Colonic mucosa (tissue), 4 donors: ENCODE measurements around the gene P2RY2. TPM values are rescaled to one million over a fixed set of nuclear protein-coding genes. Genes with fewer than 3 reads are reported as not detected.
"Not testable (repeated sequence)": the region's sequence is repeated elsewhere in the genome, so short reads cannot be mapped to it uniquely, and the experiment has no call there.

Source experiments
- DNase-seq: peaks from one replicate; pipeline ENCODE4 v3.0.0-alpha.2; 2020
- H3K27ac ChIP-seq: fragments of 200-600 bp; one replicate; pipeline ENCODE4 v1.8.0; 2021
- H3K27me3 ChIP-seq: fragments of 200-600 bp; one replicate; pipeline ENCODE4 v1.8.0; 2021
- H3K36me3 ChIP-seq: fragments of 200-600 bp; one replicate; pipeline ENCODE4 v1.8.0; 2021
- H3K4me1 ChIP-seq: fragments of 200-600 bp; one replicate; pipeline ENCODE4 v1.8.0; 2021; ENCODE audit warnings: mild to moderate bottlenecking
- H3K4me3 ChIP-seq: fragments of 200-600 bp; one replicate; pipeline ENCODE4 v1.8.0; 2021
- H3K9ac ChIP-seq, 2 donors: one replicate each; pipeline ENCODE4 v1.7.0; 2013; ENCODE audit warnings: control low read depth in 2 of 2, low read depth in 2 of 2, low read length in 2 of 2
- H3K9me3 ChIP-seq: fragments of 200-600 bp; one replicate; pipeline ENCODE4 v1.8.0; 2021
- CTCF ChIP-seq: fragments of 200-600 bp; IDR thresholded peaks from one replicate; pipeline ENCODE4 v1.8.0; 2022; ENCODE audit warnings: antibody characterized with exemption, mild to moderate bottlenecking
- intact Hi-C: fragments of 100-400 bp; cut with DNase I; formaldehyde crosslinking; loops from one replicate; pipeline ENCODE4 v1.14.1; 2022
- total RNA-seq, 2 donors: library from RNA; stranded (reverse); fragmentation: NEBNext Ultra II Directional in 1 of 2; extraction: Animal tissue kit (Norgen Biotek cat#: 25700) in 1 of 2; gene quantifications; one replicate each; pipeline ENCODE4 v1.2.1, GENCODE V29; 2021
- donor health status: healthy.
- donor health status: DM: no; HTN: no; CAD: no.
- donor health status: DM: no; HTN: no; CAD: no.

The P2RY2 gene
- total RNA-seq, 2 donors from 2014 or later = 17.6 to 27.4 TPM

- no peak for DNase-seq
- peaks cover 7% of the 10 kb centered on the region for H3K27me3 ChIP-seq
Observed at GRCh38 chr11:73268671-73269271, 50.7 kb downstream of the P2RY2 start.

DNA sequence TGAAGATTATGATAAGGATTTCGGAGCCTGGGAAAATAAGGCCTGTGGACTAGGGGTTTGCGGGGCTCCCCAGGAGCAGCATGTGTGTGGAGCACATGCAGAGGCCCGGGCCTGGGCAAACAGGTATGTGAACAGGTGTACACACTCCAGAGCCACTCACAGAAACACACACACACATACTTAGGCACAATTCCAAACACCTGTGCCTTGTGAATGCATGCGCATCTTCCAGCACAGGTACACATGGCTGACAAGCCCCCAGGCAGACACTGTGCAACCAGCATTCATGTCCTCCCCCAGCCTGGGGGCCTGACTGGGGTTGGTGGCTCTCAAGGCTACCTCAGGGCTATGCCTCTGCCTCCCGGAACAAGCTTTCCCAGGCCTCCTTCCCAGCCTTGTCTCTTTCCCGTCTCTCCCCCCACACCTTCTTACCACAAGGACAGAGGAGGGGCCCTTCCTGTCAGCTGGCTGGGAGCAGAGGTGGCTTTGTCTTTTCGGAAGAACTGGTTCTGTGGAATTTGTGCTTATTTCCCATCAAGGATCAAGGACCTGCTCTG lies 51.5 kb downstream of the P2RY2 start:
- Histone ChIP-seq H3K27ac (no peak overlapping the region), H3K4me1 (no peaks in the 10 kb centered on the region), H3K4me3 (no peak overlapping the region), H3K36me3 (no peaks in the 10 kb centered on the region), H3K27me3 (no peaks in the 10 kb centered on the region), H3K9me3 (no peaks in the 10 kb centered on the region), H3K9ac (no peak overlapping the region)
- no peak for TF ChIP-seq CTCF
- intact Hi-C loops = no loop called here
- DNase-seq = no peak

More at GRCh38 chr11:73268671-73269271, 50.7 kb downstream of the P2RY2 start:
- Histone ChIP-seq H3K4me1 (no peaks in the 10 kb centered on the region), H3K36me3 (no peaks in the 10 kb centered on the region), H3K9me3 (no peaks in the 10 kb centered on the region), H3K4me3 (no peak overlapping the region), H3K27ac (no peak overlapping the region), H3K9ac (no peak overlapping the region)
- intact Hi-C loops = no loop called here
- no peak for TF ChIP-seq CTCF

DNA sequence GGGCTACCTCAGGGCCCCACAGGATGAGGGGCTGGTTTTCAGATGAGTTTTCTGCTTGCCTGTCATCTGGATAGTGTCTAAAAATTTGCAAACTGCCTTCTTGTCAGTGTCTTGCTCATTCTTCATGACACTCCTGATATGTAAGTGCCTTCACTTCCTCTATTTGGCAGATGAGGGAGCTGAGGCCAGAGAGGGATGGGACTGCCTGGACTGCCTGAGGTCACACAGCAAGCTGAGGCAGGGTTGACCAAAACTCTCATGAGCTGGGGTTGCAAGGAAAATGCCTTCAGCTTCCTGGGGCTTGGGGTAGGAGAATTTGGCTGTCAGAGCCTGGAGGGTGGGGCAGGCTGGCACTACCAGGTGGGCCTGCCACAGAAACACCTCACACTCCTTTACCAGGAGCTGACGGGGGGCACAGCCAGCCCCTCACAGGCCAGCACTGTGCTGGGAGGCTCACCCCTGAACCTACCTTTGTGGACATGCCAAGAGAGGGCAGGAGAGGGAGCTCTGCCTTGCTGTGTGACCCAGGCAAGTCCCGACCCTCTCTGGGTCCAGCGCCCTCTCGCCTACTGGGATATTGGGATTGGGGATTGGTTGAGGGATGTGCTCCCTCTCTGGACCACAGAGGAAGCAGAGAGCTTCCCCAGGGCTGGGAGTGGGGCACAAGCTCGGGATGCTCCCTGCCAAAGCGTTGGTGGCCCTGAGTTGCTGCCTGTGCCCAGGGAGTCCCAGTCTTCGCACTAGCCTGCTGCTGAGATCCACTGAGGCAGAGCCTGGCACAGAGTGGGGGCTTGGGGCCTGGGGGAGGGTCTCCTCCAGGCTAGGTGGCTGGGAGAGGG lies 52.2 kb downstream of the P2RY2 start:
- DNase-seq = no peak
- Histone ChIP-seq H3K36me3 (no peaks in the 10 kb centered on the region), H3K9me3 (no peaks in the 10 kb centered on the region), H3K4me1 (no peaks in the 10 kb centered on the region), H3K27me3 (no peaks in the 10 kb centered on the region), H3K4me3 (no peak overlapping the region), H3K27ac (no peak overlapping the region), H3K9ac (no peak overlapping the region)
- TF ChIP-seq CTCF = no peak
- intact Hi-C loops = no loop called here

DNA sequence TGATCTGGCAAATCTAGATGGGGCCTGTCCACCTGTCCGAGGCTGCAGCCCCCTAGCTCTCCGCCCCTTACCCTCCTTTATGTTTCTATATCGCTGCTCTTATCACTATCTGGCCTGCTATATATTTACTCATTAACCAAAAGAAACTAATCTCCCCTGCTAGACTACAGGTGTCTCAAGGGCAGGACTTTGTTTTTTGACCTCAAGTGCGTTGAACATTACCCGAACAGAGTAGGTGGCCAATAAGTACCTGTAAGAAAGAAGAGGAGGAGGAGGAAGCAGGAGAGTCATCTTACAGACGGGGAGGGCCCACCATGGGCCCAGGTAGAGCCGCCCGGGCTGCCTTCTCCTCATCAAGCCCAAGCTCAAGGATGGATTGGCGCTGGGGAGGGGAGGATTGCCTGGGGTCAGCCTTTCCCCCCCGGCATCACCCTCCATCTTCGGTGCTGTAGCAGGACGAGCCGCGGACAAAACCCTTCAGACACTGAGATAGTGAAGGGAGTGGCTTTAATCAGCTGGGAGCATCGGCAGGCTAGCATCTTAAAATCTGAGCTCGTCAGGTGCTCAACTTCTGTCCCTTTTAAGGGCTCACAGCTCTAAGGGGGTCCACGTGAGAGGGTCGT lies 52.9 kb downstream of the P2RY2 start:
- H3K9ac ChIP-seq = no peak overlapping the region
- H3K9me3 ChIP-seq = no peaks in the 10 kb centered on the region
- DNase-seq = no peak
- no peaks in the 10 kb centered on the region for H3K36me3 ChIP-seq
- H3K4me3 ChIP-seq = no peak overlapping the region
- H3K27ac ChIP-seq = no peak overlapping the region
- no peaks in the 10 kb centered on the region for H3K27me3 ChIP-seq
- intact Hi-C loops = no loop called here
- H3K4me1 ChIP-seq = no peaks in the 10 kb centered on the region
- no peak for TF ChIP-seq CTCF

GRCh38 chr11:73271478-73271865 lies 53.4 kb downstream of the P2RY2 start:
- H3K27ac ChIP-seq, H3K9ac ChIP-seq, H3K4me1 ChIP-seq, H3K9me3 ChIP-seq, H3K36me3 ChIP-seq, H3K4me3 ChIP-seq, intact Hi-C loops, DNase-seq, H3K27me3 ChIP-seq: not testable (repeated sequence)
